ENCODE results near the gene XYLT1.

Gene XYLT1

DNA sequence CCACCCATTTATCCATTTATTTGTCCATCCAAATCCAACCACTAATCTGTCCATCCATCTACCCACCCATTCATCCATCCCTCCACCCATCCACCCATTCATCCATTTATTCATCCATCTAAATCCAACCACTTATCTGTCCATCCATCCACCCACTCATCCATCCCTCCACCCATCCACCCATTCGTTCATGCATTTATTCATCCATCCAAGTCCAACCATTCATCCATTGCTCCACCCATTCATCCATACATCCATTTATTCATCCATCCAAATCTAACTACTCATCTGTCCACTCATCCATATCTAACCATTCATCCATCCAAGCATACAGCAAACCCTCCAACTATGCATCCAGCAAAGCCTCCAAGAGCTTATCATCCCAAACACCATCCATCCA is 267.3 kb downstream of the XYLT1 start:
- H3F3A ChIP-seq (ENCODE audit: control insufficient read depth, insufficient read depth) = no peaks in the 10 kb centered on the region
- no peak overlapping the region for H3K27ac ChIP-seq (ENCODE audit: low read depth, low read length)
- no peaks in the 10 kb centered on the region for H3K9me2 ChIP-seq (replicated peaks; ENCODE audit: control insufficient read depth, low read length)
- H3K4me1 ChIP-seq (ENCODE audit: control insufficient read depth, low read length) = no peaks in the 10 kb centered on the region
- H3K9me3 ChIP-seq (ENCODE audit: control insufficient read depth, insufficient read depth, low read length) = no peaks in the 10 kb centered on the region
- no peaks in the 10 kb centered on the region for H3K79me2 ChIP-seq (ENCODE audit: control insufficient read depth, low read length)
- no peak overlapping the region for H3K4me3 ChIP-seq (ENCODE audit: low read length)
- TF ChIP-seq EZH2phosphoT487 (IDR thresholded peaks at IDR 0.05; ENCODE audit: borderline replicate concordance, low read length) = no peak
- TF ChIP-seq, protein P1, sequence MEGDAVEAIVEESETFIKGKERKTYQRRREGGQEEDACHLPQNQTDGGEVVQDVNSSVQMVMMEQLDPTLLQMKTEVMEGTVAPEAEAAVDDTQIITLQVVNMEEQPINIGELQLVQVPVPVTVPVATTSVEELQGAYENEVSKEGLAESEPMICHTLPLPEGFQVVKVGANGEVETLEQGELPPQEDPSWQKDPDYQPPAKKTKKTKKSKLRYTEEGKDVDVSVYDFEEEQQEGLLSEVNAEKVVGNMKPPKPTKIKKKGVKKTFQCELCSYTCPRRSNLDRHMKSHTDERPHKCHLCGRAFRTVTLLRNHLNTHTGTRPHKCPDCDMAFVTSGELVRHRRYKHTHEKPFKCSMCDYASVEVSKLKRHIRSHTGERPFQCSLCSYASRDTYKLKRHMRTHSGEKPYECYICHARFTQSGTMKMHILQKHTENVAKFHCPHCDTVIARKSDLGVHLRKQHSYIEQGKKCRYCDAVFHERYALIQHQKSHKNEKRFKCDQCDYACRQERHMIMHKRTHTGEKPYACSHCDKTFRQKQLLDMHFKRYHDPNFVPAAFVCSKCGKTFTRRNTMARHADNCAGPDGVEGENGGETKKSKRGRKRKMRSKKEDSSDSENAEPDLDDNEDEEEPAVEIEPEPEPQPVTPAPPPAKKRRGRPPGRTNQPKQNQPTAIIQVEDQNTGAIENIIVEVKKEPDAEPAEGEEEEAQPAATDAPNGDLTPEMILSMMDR (IDR thresholded peaks at IDR 0.05; ENCODE audit: low read depth, low read length, poor library complexity, severe bottlenecking) = no peak
- no peaks in the 10 kb centered on the region for H4K20me1 ChIP-seq (ENCODE audit: control insufficient read depth, insufficient read depth, low read depth, low read length)
- no peaks in the 10 kb centered on the region for H3K27me3 ChIP-seq (ENCODE audit: control insufficient read depth, low read length)
- H3K4me2 ChIP-seq (ENCODE audit: low read length) = no peak overlapping the region
- peaks cover 5% of the 10 kb centered on the region; the same call in 1 of the 2 replicates for H3K36me3 ChIP-seq (ENCODE audit: control insufficient read depth, low read length)

DNA sequence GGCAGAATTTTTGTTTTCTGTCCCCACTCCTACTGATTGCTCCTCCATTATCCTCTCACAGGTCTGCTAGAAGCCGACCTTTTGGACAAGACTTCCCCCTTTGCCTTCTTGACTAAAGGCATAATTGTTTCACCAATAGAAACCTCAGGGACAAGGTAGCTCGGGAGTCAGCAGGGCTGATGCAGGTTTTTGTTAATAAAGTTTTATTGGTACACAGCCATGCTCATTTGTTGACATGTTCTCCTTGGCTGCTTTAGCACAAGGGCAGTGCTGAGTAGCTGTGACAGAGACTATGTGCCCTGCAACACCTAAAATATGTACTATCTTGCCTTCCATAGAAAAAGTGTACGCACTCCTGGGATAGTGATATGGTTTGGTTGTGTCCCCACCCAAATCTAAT is 271.6 kb downstream of the XYLT1 start:
- H3K36me3 ChIP-seq (ENCODE audit: control insufficient read depth, low read length) = peaks cover 11% of the 10 kb centered on the region
- H3K4me3 ChIP-seq (ENCODE audit: low read length) = no peak overlapping the region
- H3F3A ChIP-seq (ENCODE audit: control insufficient read depth, insufficient read depth) = no peaks in the 10 kb centered on the region
- no peaks in the 10 kb centered on the region for H4K20me1 ChIP-seq (ENCODE audit: control insufficient read depth, insufficient read depth, low read depth, low read length)
- no peaks in the 10 kb centered on the region for H3K79me2 ChIP-seq (ENCODE audit: control insufficient read depth, low read length)
- H3K9me3 ChIP-seq (ENCODE audit: control insufficient read depth, insufficient read depth, low read length) = no peaks in the 10 kb centered on the region
- no peaks in the 10 kb centered on the region for H3K4me1 ChIP-seq (ENCODE audit: control insufficient read depth, low read length)
- H3K9me2 ChIP-seq (replicated peaks; ENCODE audit: control insufficient read depth, low read length) = no peaks in the 10 kb centered on the region
- TF ChIP-seq EZH2phosphoT487 (IDR thresholded peaks at IDR 0.05; ENCODE audit: borderline replicate concordance, low read length) = no peak
- TF ChIP-seq, protein P1 (IDR thresholded peaks at IDR 0.05; ENCODE audit: low read depth, low read length, poor library complexity, severe bottlenecking) = no peak
- H3K27ac ChIP-seq (ENCODE audit: low read depth, low read length) = no peak overlapping the region
- no peaks in the 10 kb centered on the region for H3K27me3 ChIP-seq (ENCODE audit: control insufficient read depth, low read length)
- H3K4me2 ChIP-seq (ENCODE audit: low read length) = no peak overlapping the region

- Histone ChIP-seq H3K4me1 (ENCODE audit: control insufficient read depth, low read length) (no peaks in the 10 kb centered on the region), H3K9me3 (ENCODE audit: control insufficient read depth, insufficient read depth, low read length) (no peaks in the 10 kb centered on the region), H3K27ac (ENCODE audit: low read depth, low read length) (no peak overlapping the region), H3K36me3 (ENCODE audit: control insufficient read depth, low read length) (peaks cover 11% of the 10 kb centered on the region), H3K4me3 (ENCODE audit: low read length) (no peak overlapping the region), H3K4me2 (ENCODE audit: low read length) (no peak overlapping the region), H3K9me2 (replicated peaks; ENCODE audit: control insufficient read depth, low read length) (no peaks in the 10 kb centered on the region), H3F3A (ENCODE audit: control insufficient read depth, insufficient read depth) (no peaks in the 10 kb centered on the region), H3K79me2 (ENCODE audit: control insufficient read depth, low read length) (no peaks in the 10 kb centered on the region), H3K27me3 (ENCODE audit: control insufficient read depth, low read length) (no peaks in the 10 kb centered on the region), H4K20me1 (ENCODE audit: control insufficient read depth, insufficient read depth, low read depth, low read length) (no peaks in the 10 kb centered on the region)
- no peak for TF ChIP-seq EZH2phosphoT487 (IDR thresholded peaks at IDR 0.05; ENCODE audit: borderline replicate concordance, low read length)
- TF ChIP-seq, protein P1 (IDR thresholded peaks at IDR 0.05; ENCODE audit: low read depth, low read length, poor library complexity, severe bottlenecking) = no peak
These were observed 274.2 kb downstream of the XYLT1 start for GRCh38 chr16:17196526-17196925.

All from DOHH2 (cell line).